Loucy (cell line): ENCODE data around the gene UNC13B.

Experiments used
- EZH2phosphoT487 ChIP-seq: fragments of 200-600 bp; IDR thresholded peaks from 2 replicates; pipeline ENCODE4 v1.6.1; 2018; ENCODE audit warnings: antibody characterized with exemption, mild to moderate bottlenecking, moderate library complexity, borderline replicate concordance
- TF ChIP-seq, protein P1 (sequence below): fragments of 200-600 bp; sonication (generic); conservative IDR thresholded peaks from 2 replicates; pipeline ENCODE4 v1.5.1; 2014; ENCODE audit warnings: mild to moderate bottlenecking, antibody characterized with exemption, low read length

DNA sequence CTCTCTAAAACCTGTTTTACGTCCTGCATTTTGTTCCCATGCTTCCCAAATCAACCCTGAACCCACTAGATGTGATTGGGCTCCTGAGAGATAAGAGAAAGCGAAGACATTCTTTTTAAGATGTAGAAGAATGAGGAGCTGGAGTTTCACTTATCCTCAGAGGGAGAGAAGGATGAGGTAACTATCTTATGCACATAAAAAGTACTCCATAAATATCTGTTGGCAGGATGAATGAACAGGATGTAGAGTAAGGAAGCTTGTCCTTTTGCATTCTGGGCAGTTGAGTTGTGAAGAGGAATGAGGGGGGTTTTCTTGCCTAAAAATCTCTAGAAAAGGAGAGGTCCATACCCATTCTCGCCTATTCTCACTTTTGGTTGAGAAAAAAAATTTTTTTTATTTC lies 163.2 kb downstream of the UNC13B start:
- TF ChIP-seq, protein P1, sequence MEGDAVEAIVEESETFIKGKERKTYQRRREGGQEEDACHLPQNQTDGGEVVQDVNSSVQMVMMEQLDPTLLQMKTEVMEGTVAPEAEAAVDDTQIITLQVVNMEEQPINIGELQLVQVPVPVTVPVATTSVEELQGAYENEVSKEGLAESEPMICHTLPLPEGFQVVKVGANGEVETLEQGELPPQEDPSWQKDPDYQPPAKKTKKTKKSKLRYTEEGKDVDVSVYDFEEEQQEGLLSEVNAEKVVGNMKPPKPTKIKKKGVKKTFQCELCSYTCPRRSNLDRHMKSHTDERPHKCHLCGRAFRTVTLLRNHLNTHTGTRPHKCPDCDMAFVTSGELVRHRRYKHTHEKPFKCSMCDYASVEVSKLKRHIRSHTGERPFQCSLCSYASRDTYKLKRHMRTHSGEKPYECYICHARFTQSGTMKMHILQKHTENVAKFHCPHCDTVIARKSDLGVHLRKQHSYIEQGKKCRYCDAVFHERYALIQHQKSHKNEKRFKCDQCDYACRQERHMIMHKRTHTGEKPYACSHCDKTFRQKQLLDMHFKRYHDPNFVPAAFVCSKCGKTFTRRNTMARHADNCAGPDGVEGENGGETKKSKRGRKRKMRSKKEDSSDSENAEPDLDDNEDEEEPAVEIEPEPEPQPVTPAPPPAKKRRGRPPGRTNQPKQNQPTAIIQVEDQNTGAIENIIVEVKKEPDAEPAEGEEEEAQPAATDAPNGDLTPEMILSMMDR = no peak
- no peak for TF ChIP-seq EZH2phosphoT487
